Measurements from ENCODE around the gene POLL. TPM values are rescaled to one million over a fixed set of nuclear protein-coding genes. Genes with fewer than 3 reads are reported as not detected.
A peak's percentile ranks its signal among the peaks of the same experiment; 100 is the strongest.
"Not testable (repeated sequence)": the region's sequence is repeated elsewhere in the genome, so short reads cannot be mapped to it uniquely, and the experiment has no call there.

POLL gene
- polyA plus RNA-seq (2013, experiment 1 of 2), result 16.0 TPM
- 15.3 TPM for polyA plus RNA-seq (2013, experiment 2 of 2)

GRCh38 chr10:101587725-101588653 is at the start of gene POLL, which contains the start of gene DPCD:
Gene POLL (minus strand): TSS chr10:101588257. CDS start chr10:101587360, 897 bp downstream.
Gene DPCD (plus strand): TSS chr10:101588321. CDS start chr10:101588337, 16 bp downstream.
- H3K4ac ChIP-seq (ENCODE audit: low read length), result no peak within 1 kb of the TSS
- H3K18ac ChIP-seq (ENCODE audit: low read length), result peak within 1 kb of the TSS; percentile 92
- H3K23ac ChIP-seq (ENCODE audit: low read depth, low read length, poor library complexity), result peak within 1 kb of the TSS; percentile 87
- peaks cover 11 to 28% of the 10 kb centered on the region in 2 donors for H3K36me3 ChIP-seq (replicated peaks in 1 of 2; ENCODE audit: control insufficient read depth in 2 of 2, insufficient read depth in 2 of 2, low read length in 2 of 2)
- no peak within 1 kb of the TSS for H3K27ac ChIP-seq (replicated peaks; ENCODE audit: low read length)
- H4K91ac ChIP-seq (ENCODE audit: low read depth, low read length, poor library complexity), result no peak within 1 kb of the TSS
- H3K4me2 ChIP-seq (ENCODE audit: insufficient read depth, low read length, poor library complexity, severe bottlenecking), result peak within 1 kb of the TSS; percentile 80
- H2AFZ ChIP-seq (ENCODE audit: low read length), result peak within 1 kb of the TSS; percentile 95
- H4K8ac ChIP-seq (ENCODE audit: low read depth, low read length), result no peak within 1 kb of the TSS
- H3K4me3 ChIP-seq (ENCODE audit: low read length in 2 of 2), result peak within 1 kb of the TSS; percentile 93
- H3K4me1 ChIP-seq (ENCODE audit: control insufficient read depth in 2 of 2, insufficient read depth in 1 of 2, low read depth in 1 of 2, low read length in 2 of 2), result peaks cover 3 to 5% of the 10 kb centered on the region in 2 donors
- H3K9ac ChIP-seq (ENCODE audit: low read depth, low read length, poor library complexity), result peak within 1 kb of the TSS; percentile 98
- no CpG with 5 or more reads among the region's 50 CpGs for WGBS, 2 donors (ENCODE audit: extremely low coverage in 2 of 2, insufficient read length in 2 of 2, insufficient replicate concordance in 1 of 2)
- DNase-seq (ENCODE audit: low spot score), result peak; percentile 88
- no peak within 1 kb of the TSS for H2BK15ac ChIP-seq (ENCODE audit: low read length)
- H3K27me3 ChIP-seq (ENCODE audit: control insufficient read depth in 3 of 3, insufficient read depth in 3 of 3, low read depth in 1 of 3, low read length in 3 of 3), result no peaks in the 10 kb centered on the region
- peak within 1 kb of the TSS; percentile 60 for H3K14ac ChIP-seq (ENCODE audit: low read length)
- no peaks in the 10 kb centered on the region for H3K9me3 ChIP-seq (replicated peaks in 1 of 2; ENCODE audit: control insufficient read depth in 2 of 2, insufficient read depth in 1 of 2, low read depth in 1 of 2, low read length in 2 of 2)
- H2BK12ac ChIP-seq (ENCODE audit: low read length), result no peak within 1 kb of the TSS
- H3K79me1 ChIP-seq (ENCODE audit: low read depth, low read length), result peaks cover 4% of the 10 kb centered on the region
- H2BK120ac ChIP-seq (ENCODE audit: low read depth, low read length), result peak within 1 kb of the TSS; percentile 34
- H2AK5ac ChIP-seq (ENCODE audit: low read depth, low read length), result peak within 1 kb of the TSS; percentile 61
- peak within 1 kb of the TSS; percentile 92 for H2BK5ac ChIP-seq (ENCODE audit: low read length)

GRCh38 chr10:101633510-101633909 is 45.5 kb upstream of the POLL start:
- H4K91ac ChIP-seq (ENCODE audit: low read depth, low read length, poor library complexity); H3K4ac ChIP-seq (ENCODE audit: low read length); H3K23ac ChIP-seq (ENCODE audit: low read depth, low read length, poor library complexity); H3K36me3 ChIP-seq (replicated peaks in 1 of 2; ENCODE audit: control insufficient read depth in 2 of 2, insufficient read depth in 2 of 2, low read length in 2 of 2); H4K8ac ChIP-seq (ENCODE audit: low read depth, low read length); H3K4me2 ChIP-seq (ENCODE audit: insufficient read depth, low read length, poor library complexity, severe bottlenecking); H3K9ac ChIP-seq (ENCODE audit: low read depth, low read length, poor library complexity); H3K18ac ChIP-seq (ENCODE audit: low read length); DNase-seq (ENCODE audit: low spot score); H3K14ac ChIP-seq (ENCODE audit: low read length); H2AK5ac ChIP-seq (ENCODE audit: low read depth, low read length); H2BK5ac ChIP-seq (ENCODE audit: low read length); H3K27ac ChIP-seq (replicated peaks; ENCODE audit: low read length); H3K4me3 ChIP-seq (ENCODE audit: low read length in 2 of 2); H3K9me3 ChIP-seq (replicated peaks in 1 of 2; ENCODE audit: control insufficient read depth in 2 of 2, insufficient read depth in 1 of 2, low read depth in 1 of 2, low read length in 2 of 2); H2BK12ac ChIP-seq (ENCODE audit: low read length); H2BK15ac ChIP-seq (ENCODE audit: low read length); H2AFZ ChIP-seq (ENCODE audit: low read length); H2BK120ac ChIP-seq (ENCODE audit: low read depth, low read length); H3K79me1 ChIP-seq (ENCODE audit: low read depth, low read length): not testable (repeated sequence)
- peaks cover 0 to 32% (median 0%) of the 10 kb centered on the region in 3 experiments for H3K27me3 ChIP-seq (ENCODE audit: control insufficient read depth in 3 of 3, insufficient read depth in 3 of 3, low read depth in 1 of 3, low read length in 3 of 3)
- no CpG with 5 or more reads among the region's 4 CpGs for WGBS, 2 donors (ENCODE audit: extremely low coverage in 2 of 2, insufficient read length in 2 of 2, insufficient replicate concordance in 1 of 2)
- H3K4me1 ChIP-seq (ENCODE audit: control insufficient read depth in 2 of 2, insufficient read depth in 1 of 2, low read depth in 1 of 2, low read length in 2 of 2), result peaks cover 0 to 18% of the 10 kb centered on the region in 2 donors

- no peak overlapping the region for H2AK5ac ChIP-seq (ENCODE audit: low read depth, low read length)
- peaks cover 0 to 4% of the 10 kb centered on the region in 2 donors for H3K9me3 ChIP-seq (replicated peaks in 1 of 2; ENCODE audit: control insufficient read depth in 2 of 2, insufficient read depth in 1 of 2, low read depth in 1 of 2, low read length in 2 of 2)
- H3K79me1 ChIP-seq (ENCODE audit: low read depth, low read length), result no peaks in the 10 kb centered on the region
- no peak overlapping the region for H2BK12ac ChIP-seq (ENCODE audit: low read length)
- peaks cover 0 to 42% (median 0%) of the 10 kb centered on the region in 3 experiments for H3K27me3 ChIP-seq (ENCODE audit: control insufficient read depth in 3 of 3, insufficient read depth in 3 of 3, low read depth in 1 of 3, low read length in 3 of 3)
- no peak overlapping the region for H4K91ac ChIP-seq (ENCODE audit: low read depth, low read length, poor library complexity)
- H3K14ac ChIP-seq (ENCODE audit: low read length), result no peak overlapping the region
- no peak overlapping the region for H3K4me3 ChIP-seq (ENCODE audit: low read length in 2 of 2)
- H3K4me1 ChIP-seq (ENCODE audit: control insufficient read depth in 2 of 2, insufficient read depth in 1 of 2, low read depth in 1 of 2, low read length in 2 of 2), result peaks cover 0 to 21% of the 10 kb centered on the region in 2 donors
- no peak overlapping the region for H2BK15ac ChIP-seq (ENCODE audit: low read length)
- peak overlapping the region; percentile 6 for H3K27ac ChIP-seq (replicated peaks; ENCODE audit: low read length)
- peak overlapping the region; percentile 38 for H3K23ac ChIP-seq (ENCODE audit: low read depth, low read length, poor library complexity)
- no peak for DNase-seq (ENCODE audit: low spot score)
- H3K18ac ChIP-seq (ENCODE audit: low read length), result peak overlapping the region; percentile 81
- no peak overlapping the region for H2AFZ ChIP-seq (ENCODE audit: low read length)
- H3K4me2 ChIP-seq (ENCODE audit: insufficient read depth, low read length, poor library complexity, severe bottlenecking), result no peak overlapping the region
- no peak overlapping the region for H2BK5ac ChIP-seq (ENCODE audit: low read length)
- peaks cover 0 to 3% of the 10 kb centered on the region in 2 donors for H3K36me3 ChIP-seq (replicated peaks in 1 of 2; ENCODE audit: control insufficient read depth in 2 of 2, insufficient read depth in 2 of 2, low read length in 2 of 2)
- peak overlapping the region; percentile 58 for H4K8ac ChIP-seq (ENCODE audit: low read depth, low read length)
- H3K9ac ChIP-seq (ENCODE audit: low read depth, low read length, poor library complexity), result peak overlapping the region; percentile 24
- no CpG with 5 or more reads among the region's 8 CpGs for WGBS, 2 donors (ENCODE audit: extremely low coverage in 2 of 2, insufficient read length in 2 of 2, insufficient replicate concordance in 1 of 2)
- no peak overlapping the region for H3K4ac ChIP-seq (ENCODE audit: low read length)
- peak overlapping the region; percentile 40 for H2BK120ac ChIP-seq (ENCODE audit: low read depth, low read length)
These were observed 43.9 kb upstream of the POLL start for GRCh38 chr10:101631821-101632475.

- Histone ChIP-seq H3K36me3 (replicated peaks in 1 of 2; ENCODE audit: control insufficient read depth in 2 of 2, insufficient read depth in 2 of 2, low read length in 2 of 2) (peaks cover 0 to 3% of the 10 kb centered on the region in 2 donors), H4K91ac (ENCODE audit: low read depth, low read length, poor library complexity) (no peak overlapping the region), H3K4me1 (ENCODE audit: control insufficient read depth in 2 of 2, insufficient read depth in 1 of 2, low read depth in 1 of 2, low read length in 2 of 2) (peaks cover 0 to 21% of the 10 kb centered on the region in 2 donors), H3K9ac (ENCODE audit: low read depth, low read length, poor library complexity) (no peak overlapping the region), H3K27me3 (ENCODE audit: control insufficient read depth in 3 of 3, insufficient read depth in 3 of 3, low read depth in 1 of 3, low read length in 3 of 3) (peaks cover 0 to 46% (median 0%) of the 10 kb centered on the region in 3 experiments), H2BK12ac (ENCODE audit: low read length) (no peak overlapping the region), H2BK15ac (ENCODE audit: low read length) (no peak overlapping the region), H3K14ac (ENCODE audit: low read length) (no peak overlapping the region), H2BK120ac (ENCODE audit: low read depth, low read length) (no peak overlapping the region), H3K23ac (ENCODE audit: low read depth, low read length, poor library complexity) (peak overlapping the region; percentile 76), H4K8ac (ENCODE audit: low read depth, low read length) (no peak overlapping the region), H3K4me3 (ENCODE audit: low read length in 2 of 2) (no peak overlapping the region), H2AK5ac (ENCODE audit: low read depth, low read length) (peak overlapping the region; percentile 73), H3K4ac (ENCODE audit: low read length) (no peak overlapping the region), H3K18ac (ENCODE audit: low read length) (peak overlapping the region; percentile 88), H3K9me3 (replicated peaks in 1 of 2; ENCODE audit: control insufficient read depth in 2 of 2, insufficient read depth in 1 of 2, low read depth in 1 of 2, low read length in 2 of 2) (peaks cover 0 to 4% of the 10 kb centered on the region in 2 donors), H3K4me2 (ENCODE audit: insufficient read depth, low read length, poor library complexity, severe bottlenecking) (no peak overlapping the region), H3K79me1 (ENCODE audit: low read depth, low read length) (no peaks in the 10 kb centered on the region), H2AFZ (ENCODE audit: low read length) (no peak overlapping the region), H2BK5ac (ENCODE audit: low read length) (peak overlapping the region; percentile 14), H3K27ac (replicated peaks; ENCODE audit: low read length) (peak overlapping the region; percentile 64)
- WGBS, 2 donors (ENCODE audit: extremely low coverage in 2 of 2, insufficient read length in 2 of 2, insufficient replicate concordance in 1 of 2), result no CpG with 5 or more reads among the region's 1 CpG
- DNase-seq (ENCODE audit: low spot score), result no peak
These were observed 42.5 kb upstream of the POLL start for GRCh38 chr10:101630633-101630920.
